GM20000 (cell line): ENCODE data around the gene HPSE2.

Experiments
- DNase-seq: peaks from one replicate; pipeline ENCODE4 v3.0.0; 2012; ENCODE audit warnings: low spot score
- CTCF ChIP-seq: IDR thresholded peaks from 2 replicates; pipeline ENCODE4 v1.5.1; 2012; ENCODE audit warnings: mild to moderate bottlenecking, control low read depth; ENCODE audit errors: extremely low read depth, missing control alignments

HPSE2 gene

DNA sequence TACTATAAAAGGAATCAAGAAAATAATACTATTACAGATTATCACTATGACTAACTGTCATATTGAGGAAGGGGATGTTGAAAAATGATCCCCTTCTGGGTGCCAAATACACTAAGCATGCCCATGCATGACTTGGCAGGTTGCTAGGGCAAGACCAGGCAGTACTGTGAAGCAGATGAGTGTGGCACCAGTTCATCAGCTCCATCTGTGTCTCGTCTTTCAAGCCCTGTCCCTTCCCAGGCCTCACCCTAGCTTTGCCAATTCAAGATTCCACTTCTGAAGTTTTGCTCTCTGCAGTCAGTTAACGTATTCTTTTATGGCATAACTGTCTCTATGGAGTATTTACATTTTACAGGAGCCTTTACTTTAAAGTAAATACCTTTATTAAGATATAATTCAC lies 653.3 kb downstream of the HPSE2 start:
- no peak for TF ChIP-seq CTCF
- no peak for DNase-seq

- no peak for DNase-seq
- no peak for TF ChIP-seq CTCF
These were observed 658.1 kb downstream of the HPSE2 start for GRCh38 chr10:98577578-98577977.

DNA sequence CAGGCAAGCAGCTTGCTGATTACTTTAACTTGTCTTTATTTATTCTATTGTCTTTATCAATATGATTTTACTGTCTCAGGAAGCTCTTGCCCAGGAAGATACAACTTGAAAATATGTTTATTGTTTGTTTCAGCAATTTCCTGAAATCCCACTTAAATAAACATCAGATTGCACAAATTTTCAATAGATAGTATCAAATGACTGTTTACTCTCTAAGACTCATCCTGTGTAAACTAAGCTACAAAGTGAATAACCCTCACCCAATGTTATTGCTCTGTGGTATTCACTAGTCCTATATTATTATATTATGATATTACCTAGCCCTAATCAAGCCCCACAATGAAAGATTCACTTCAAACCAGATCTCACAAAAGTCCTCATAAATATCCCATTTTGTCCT lies 658.5 kb downstream of the HPSE2 start:
- no peak for TF ChIP-seq CTCF
- DNase-seq: no peak

DNA sequence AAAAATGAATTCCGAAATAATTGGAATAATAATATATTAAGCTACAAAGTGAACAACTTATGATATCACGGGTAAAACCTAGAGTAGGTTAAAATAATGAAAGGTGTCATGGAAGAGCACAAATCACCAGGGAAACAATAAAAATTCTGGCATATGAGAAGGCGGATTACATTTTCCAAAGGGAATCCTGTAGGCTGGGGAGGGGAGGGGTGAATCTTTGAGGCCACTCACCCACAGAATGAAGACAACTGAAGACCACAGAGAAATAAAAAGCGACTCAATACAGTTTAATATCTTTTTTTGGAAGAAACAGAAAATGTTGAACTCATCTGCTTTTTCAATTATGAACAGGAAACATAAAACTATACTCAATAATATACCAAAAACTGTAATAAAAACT lies 659.6 kb downstream of the HPSE2 start:
- no peak for DNase-seq
- no peak for TF ChIP-seq CTCF

DNA sequence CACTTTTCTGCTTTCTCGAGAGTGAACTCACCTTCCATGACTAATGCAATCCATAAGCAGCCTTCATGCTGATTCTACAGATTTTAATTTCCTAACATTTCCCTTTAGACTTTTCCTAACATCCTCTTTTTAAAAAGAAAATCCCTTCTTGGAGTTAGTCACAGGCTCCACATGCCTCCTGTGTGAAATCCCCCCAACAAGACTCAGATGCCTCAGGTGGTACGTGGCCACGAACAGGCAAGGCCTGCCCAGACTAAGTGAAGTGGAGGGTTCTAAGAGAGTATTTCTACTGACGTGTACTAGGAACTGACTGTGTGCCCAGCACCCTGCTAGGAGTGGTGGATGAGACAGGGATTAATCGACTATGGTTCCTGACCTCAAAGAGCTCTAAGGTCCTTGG lies 663.1 kb downstream of the HPSE2 start:
- no peak for TF ChIP-seq CTCF
- no peak for DNase-seq

DNA sequence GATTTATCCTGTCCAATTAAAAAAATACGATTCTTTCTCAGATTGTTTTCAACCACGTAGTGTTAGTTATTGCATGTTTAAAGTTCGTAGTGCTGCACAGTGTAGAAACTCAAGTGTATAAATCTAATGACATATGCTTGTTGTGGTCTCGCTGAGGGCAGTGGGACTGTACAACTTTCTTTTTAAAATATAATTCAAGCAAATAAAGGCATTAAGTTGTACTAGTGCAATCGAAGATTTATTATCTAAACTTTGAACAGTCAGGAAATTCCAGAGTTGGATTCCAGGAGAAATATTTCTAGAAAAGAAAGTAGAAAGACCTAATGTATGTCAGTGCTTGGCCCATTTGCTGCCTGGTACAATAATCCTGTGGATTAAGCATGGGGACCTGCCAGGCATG lies 664.8 kb downstream of the HPSE2 start:
- TF ChIP-seq CTCF: no peak
- DNase-seq: no peak

- TF ChIP-seq CTCF: no peak
- DNase-seq: no peak
These were observed 665.8 kb downstream of the HPSE2 start for GRCh38 chr10:98569853-98570252.
